Lower leg skin (tissue), 3 donors: Measurements from ENCODE around the gene MPP3.

Experiments used
- POLR2A ChIP-seq, 2 donors: fragments of 450-650 bp; IDR thresholded peaks; one replicate each; pipeline ENCODE4 v1.6.1; 2016 to 2017; ENCODE audit warnings: antibody characterized with exemption in 2 of 2, mild to moderate bottlenecking in 1 of 2, moderate library complexity in 1 of 2
- TF ChIP-seq, protein P1 (sequence below), 3 donors: fragments of 450-650 bp; IDR thresholded peaks; one replicate each; pipeline ENCODE4 v1.5.1; 2016; ENCODE audit warnings: antibody characterized with exemption in 3 of 3, mild to moderate bottlenecking in 3 of 3, moderate library complexity in 2 of 3

DNA sequence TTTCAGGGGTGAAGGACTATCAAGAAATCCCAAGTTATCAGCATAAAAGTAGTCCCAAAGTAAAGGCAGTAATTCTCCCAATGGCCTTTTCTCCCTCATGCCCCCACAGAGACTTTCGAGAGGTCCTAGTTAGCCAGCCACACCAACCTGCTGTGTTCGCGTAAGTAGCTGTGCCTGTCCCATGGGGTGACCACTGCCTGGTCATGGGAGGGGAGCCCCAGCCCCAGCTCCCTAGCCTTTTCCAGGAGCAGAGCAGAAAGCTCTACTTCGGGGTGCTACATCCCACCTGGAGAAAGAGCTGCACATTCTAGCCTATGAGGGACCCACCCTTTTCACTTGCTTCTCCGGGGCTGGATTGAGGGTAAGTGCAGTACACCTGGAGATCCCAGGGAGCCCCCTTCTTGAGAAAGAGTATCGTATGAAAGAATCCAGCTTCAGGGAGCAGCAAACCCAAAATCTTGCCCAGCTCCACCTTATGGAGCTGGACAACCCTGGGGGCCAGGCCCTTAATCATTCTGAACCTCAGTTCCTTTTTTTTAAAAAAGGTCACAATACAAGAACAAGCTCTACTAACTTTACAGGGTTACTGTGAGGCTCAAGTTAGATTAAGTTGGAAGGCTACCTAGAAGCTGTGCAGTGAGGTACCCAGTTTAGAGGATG is 65.8 kb downstream of the MPP3 start:
- TF ChIP-seq, protein P1, sequence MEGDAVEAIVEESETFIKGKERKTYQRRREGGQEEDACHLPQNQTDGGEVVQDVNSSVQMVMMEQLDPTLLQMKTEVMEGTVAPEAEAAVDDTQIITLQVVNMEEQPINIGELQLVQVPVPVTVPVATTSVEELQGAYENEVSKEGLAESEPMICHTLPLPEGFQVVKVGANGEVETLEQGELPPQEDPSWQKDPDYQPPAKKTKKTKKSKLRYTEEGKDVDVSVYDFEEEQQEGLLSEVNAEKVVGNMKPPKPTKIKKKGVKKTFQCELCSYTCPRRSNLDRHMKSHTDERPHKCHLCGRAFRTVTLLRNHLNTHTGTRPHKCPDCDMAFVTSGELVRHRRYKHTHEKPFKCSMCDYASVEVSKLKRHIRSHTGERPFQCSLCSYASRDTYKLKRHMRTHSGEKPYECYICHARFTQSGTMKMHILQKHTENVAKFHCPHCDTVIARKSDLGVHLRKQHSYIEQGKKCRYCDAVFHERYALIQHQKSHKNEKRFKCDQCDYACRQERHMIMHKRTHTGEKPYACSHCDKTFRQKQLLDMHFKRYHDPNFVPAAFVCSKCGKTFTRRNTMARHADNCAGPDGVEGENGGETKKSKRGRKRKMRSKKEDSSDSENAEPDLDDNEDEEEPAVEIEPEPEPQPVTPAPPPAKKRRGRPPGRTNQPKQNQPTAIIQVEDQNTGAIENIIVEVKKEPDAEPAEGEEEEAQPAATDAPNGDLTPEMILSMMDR (IDR thresholded peaks at IDR 0.05), result no peak
- TF ChIP-seq POLR2A (IDR thresholded peaks at IDR 0.05), result no peak
